H9 (cell line): ENCODE data around the gene VAMP8. TPM values are rescaled to one million over a fixed set of nuclear protein-coding genes. Genes with fewer than 3 reads are reported as not detected.
"Not testable (repeated sequence)": the region's sequence is repeated elsewhere in the genome, so short reads cannot be mapped to it uniquely, and the experiment has no call there.

ENCODE experiments used
- DNase-seq: peaks from one replicate; pipeline ENCODE4 v3.0.0-alpha.2; 2017
- H2AFZ ChIP-seq: one replicate; pipeline ENCODE4 v1.6.1; 2013; ENCODE audit warnings: mild to moderate bottlenecking, low read length, control low read depth, moderate library complexity
- H2AK5ac ChIP-seq: 2 replicates; pipeline ENCODE4 v1.6.1; 2013; ENCODE audit warnings: low read length, control low read depth, mixed read lengths; ENCODE audit not compliant: insufficient read length
- H2BK120ac ChIP-seq: one replicate; pipeline ENCODE4 v1.6.1; 2013; ENCODE audit warnings: low read depth, mild to moderate bottlenecking, low read length, control low read depth, inconsistent platforms; ENCODE audit not compliant: poor library complexity, severe bottlenecking
- H2BK12ac ChIP-seq: 2 replicates; pipeline ENCODE4 v1.6.1; 2013; ENCODE audit warnings: low read length, control low read depth, mixed read lengths, low read depth; ENCODE audit not compliant: insufficient read length
- H2BK15ac ChIP-seq: 2 replicates; pipeline ENCODE4 v1.6.1; 2013; ENCODE audit warnings: low read depth, low read length, control low read depth
- H2BK20ac ChIP-seq: one replicate; pipeline ENCODE4 v1.6.1; 2013; ENCODE audit warnings: low read depth, mild to moderate bottlenecking, low read length, control low read depth, inconsistent platforms; ENCODE audit not compliant: poor library complexity, severe bottlenecking
- H2BK5ac ChIP-seq: 2 replicates; pipeline ENCODE4 v1.6.1; 2013; ENCODE audit warnings: low read length, control low read depth, mixed read lengths; ENCODE audit not compliant: insufficient read length
- H3K14ac ChIP-seq: 2 replicates; pipeline ENCODE4 v1.6.1; 2013; ENCODE audit warnings: low read length, control low read depth; ENCODE audit not compliant: insufficient read depth
- H3K18ac ChIP-seq: 2 replicates; pipeline ENCODE4 v1.6.1; 2013; ENCODE audit warnings: low read depth, mild to moderate bottlenecking, mixed read lengths, low read length, control low read depth; ENCODE audit not compliant: insufficient read length
- H3K23ac ChIP-seq: 2 replicates; pipeline ENCODE4 v1.6.1; 2013; ENCODE audit warnings: low read length, control low read depth, mixed read lengths, low read depth; ENCODE audit not compliant: insufficient read length
- H3K23me2 ChIP-seq: 2 replicates; pipeline ENCODE4 v1.6.1; 2013; ENCODE audit warnings: low read depth, mild to moderate bottlenecking, mixed read lengths, low read length, control low read depth; ENCODE audit not compliant: insufficient read length, poor library complexity, severe bottlenecking
- H3K27ac ChIP-seq: 2 replicates; pipeline ENCODE4 v1.5.1; 2013; ENCODE audit warnings: low read length, control low read depth, mixed read lengths, low read depth; ENCODE audit not compliant: insufficient read length
- H3K27me3 ChIP-seq: 2 replicates; pipeline ENCODE4 v1.6.1; 2013; ENCODE audit warnings: low read length, control low read depth, inconsistent platforms; ENCODE audit not compliant: insufficient read depth
- H3K4ac ChIP-seq: 2 replicates; pipeline ENCODE4 v1.6.1; 2013; ENCODE audit warnings: low read depth, mild to moderate bottlenecking, control low read depth, inconsistent platforms, low read length, moderate library complexity
- H3K4me1 ChIP-seq: 2 replicates; pipeline ENCODE4 v1.6.1; 2013; ENCODE audit warnings: low read length, control low read depth, inconsistent platforms; ENCODE audit not compliant: insufficient read depth
- H3K4me2 ChIP-seq: 2 replicates; pipeline ENCODE4 v1.6.1; 2013; ENCODE audit warnings: low read length, control low read depth, mixed read lengths; ENCODE audit not compliant: insufficient read length, insufficient read depth
- H3K56ac ChIP-seq: 2 replicates; pipeline ENCODE4 v1.6.1; 2013; ENCODE audit warnings: low read depth, mild to moderate bottlenecking, mixed read lengths, low read length, control low read depth; ENCODE audit not compliant: insufficient read length
- H3K79me1 ChIP-seq: 2 replicates; pipeline ENCODE4 v1.6.1; 2013; ENCODE audit warnings: low read depth, mild to moderate bottlenecking, moderate library complexity, low read length, control low read depth, inconsistent platforms; ENCODE audit not compliant: insufficient read depth, poor library complexity, severe bottlenecking
- H3K79me2 ChIP-seq: 2 replicates; pipeline ENCODE4 v1.6.1; 2013; ENCODE audit warnings: low read length, control low read depth, inconsistent platforms; ENCODE audit not compliant: insufficient read depth
- H3K9ac ChIP-seq: 2 replicates; pipeline ENCODE4 v1.6.1; 2013; ENCODE audit warnings: low read length, control low read depth, mixed read lengths; ENCODE audit not compliant: insufficient read length; ENCODE audit errors: extremely low read depth
- H3K9me3 ChIP-seq: one replicate; pipeline ENCODE4 v1.6.1; 2013; ENCODE audit warnings: low read depth, low read length, inconsistent platforms; ENCODE audit not compliant: control insufficient read depth
- H3T11ph ChIP-seq: one replicate; pipeline ENCODE4 v1.6.1; 2013; ENCODE audit warnings: mild to moderate bottlenecking, low read length, control low read depth, inconsistent platforms
- H4K20me1 ChIP-seq: one replicate; pipeline ENCODE4 v1.6.1; 2013; ENCODE audit not compliant: control insufficient read depth, insufficient read length, insufficient read depth
- H4K5ac ChIP-seq: 2 replicates; pipeline ENCODE4 v1.6.1; 2013; ENCODE audit warnings: low read depth, mild to moderate bottlenecking, mixed read lengths, low read length, control low read depth; ENCODE audit not compliant: insufficient read length
- H4K8ac ChIP-seq: replicated peaks from 2 replicates; pipeline ENCODE4 v1.6.1; 2013; ENCODE audit warnings: low read length, control low read depth, mixed read lengths, low read depth; ENCODE audit not compliant: insufficient read length
- H4K91ac ChIP-seq: 2 replicates; pipeline ENCODE4 v1.6.1; 2013; ENCODE audit warnings: low read depth, mild to moderate bottlenecking, moderate library complexity, mixed read lengths, low read length, control low read depth; ENCODE audit not compliant: insufficient read length
- H3K27ac Mint-ChIP-seq, 3 experiments: 2 replicates in 2 of 3; 3 replicates in 1 of 3; pipeline ENCODE4 v1.8.0; 2020 to 2021; ENCODE audit warnings: mixed read lengths in 3 of 3, mild to moderate bottlenecking in 1 of 3, moderate library complexity in 1 of 3
- H3K27me3 Mint-ChIP-seq: 2 replicates; pipeline ENCODE4 v1.8.0; 2021; ENCODE audit warnings: low read depth, mild to moderate bottlenecking, moderate library complexity, mixed read lengths
- H3K36me3 Mint-ChIP-seq, 3 experiments: 2 replicates in 2 of 3; 3 replicates in 1 of 3; pipeline ENCODE4 v1.8.0; 2020 to 2021; ENCODE audit warnings: low read depth in 3 of 3, mixed read lengths in 3 of 3; ENCODE audit not compliant: insufficient read depth in 1 of 3
- H3K4me1 Mint-ChIP-seq, 2 experiments: 2 replicates each; pipeline ENCODE4 v1.8.0; 2020; ENCODE audit warnings: mixed read lengths in 2 of 2
- H3K4me3 Mint-ChIP-seq, 2 experiments: 2 replicates in 1 of 2; 3 replicates in 1 of 2; pipeline ENCODE4 v1.8.0; 2020 to 2021; ENCODE audit warnings: mild to moderate bottlenecking in 2 of 2, mixed read lengths in 2 of 2, moderate library complexity in 1 of 2
- H3K9me3 Mint-ChIP-seq, 2 experiments: 2 replicates in 1 of 2; 3 replicates in 1 of 2; pipeline ENCODE4 v1.8.0; 2020; ENCODE audit warnings: mild to moderate bottlenecking in 2 of 2, mixed read lengths in 2 of 2, moderate library complexity in 1 of 2
- CTCF ChIP-seq: fragments of 200-600 bp; sonication (generic); conservative IDR thresholded peaks from 3 replicates; pipeline ENCODE4 v1.8.0; 2021; ENCODE audit warnings: antibody characterized with exemption, mild to moderate bottlenecking
- WGBS: extraction: QIAGEN DNeasy Blood & Tissue Kit; methylation state at CpG from one replicate; pipeline ENCODE4 v1.1.7; 2013; ENCODE audit warnings: missing lambda C conversion rate, low lambda C conversion rate, mixed read lengths; ENCODE audit not compliant: insufficient read length; ENCODE audit errors: extremely low coverage; 5-methylcytosine and 5-hydroxymethylcytosine counted together
- total RNA-seq: library from RNA; stranded (reverse); gene quantifications from 2 replicates; pipeline ENCODE4 v1.2.1, GENCODE V29; 2021

The VAMP8 gene
- total RNA-seq, 1 experiment from 2014 or later = 33.4 TPM

- no peak overlapping the region for H2BK20ac ChIP-seq
- no peak overlapping the region for H4K91ac ChIP-seq
- H2AFZ ChIP-seq = no peak overlapping the region
- H3K56ac ChIP-seq = no peak overlapping the region
- no peaks in the 10 kb centered on the region; the same call in 1 of the 2 replicates for H3K4me1 ChIP-seq
- no peak overlapping the region for H2BK12ac ChIP-seq
- no peak overlapping the region for H3K4ac ChIP-seq
- H3T11ph ChIP-seq = no peak overlapping the region
- Mint-ChIP-seq H3K27me3 (no peaks in the 10 kb centered on the region), H3K36me3 (peaks cover 9 to 28% (median 16%) of the 10 kb centered on the region in 3 experiments; a peak in 6 of 7 replicates), H3K9me3 (no peaks in the 10 kb centered on the region; a peak in 1 of 5 replicates), H3K4me1 (peaks cover 9 to 16% of the 10 kb centered on the region in 2 experiments; a peak in 3 of 4 replicates), H3K4me3 (peak overlapping the region in 1 of 2 experiments; percentile 59; a peak in 2 of 5 replicates), H3K27ac (no peak overlapping the region)
- TF ChIP-seq CTCF = no peak
- no peak overlapping the region for H3K18ac ChIP-seq
- H3K9me3 ChIP-seq = no peaks in the 10 kb centered on the region
- H3K9ac ChIP-seq = no peak overlapping the region
- no peaks in the 10 kb centered on the region for H3K27me3 ChIP-seq
- H3K79me1 ChIP-seq = peaks cover 10% of the 10 kb centered on the region
- H2AK5ac ChIP-seq = no peak overlapping the region
- H3K4me2 ChIP-seq = no peak overlapping the region
- H3K14ac ChIP-seq = no peak overlapping the region
- no peak overlapping the region for H4K8ac ChIP-seq
- no peaks in the 10 kb centered on the region for H4K20me1 ChIP-seq
- peaks cover 5% of the 10 kb centered on the region for H3K23me2 ChIP-seq
- H3K27ac ChIP-seq = no peak overlapping the region
- no peak overlapping the region for H4K5ac ChIP-seq
- H3K23ac ChIP-seq = no peak overlapping the region
- H2BK15ac ChIP-seq = no peak overlapping the region
- H2BK120ac ChIP-seq = no peak overlapping the region
- DNase-seq = no peak
- WGBS = no CpG with 5 or more reads among the region's 10 CpGs
- peaks cover 16% of the 10 kb centered on the region for H3K79me2 ChIP-seq
- H2BK5ac ChIP-seq = no peak overlapping the region
Observed at GRCh38 chr2:85613717-85614515, 36.5 kb downstream of the VAMP8 start.

GRCh38 chr2:85614757-85615156 is 37.4 kb downstream of the VAMP8 start:
- H2BK5ac ChIP-seq, H3K27me3 ChIP-seq, H3K27ac ChIP-seq, H2AFZ ChIP-seq, H4K5ac ChIP-seq, H2BK20ac ChIP-seq, H3K9me3 ChIP-seq, H3K23ac ChIP-seq, H3K23me2 ChIP-seq, H2AK5ac ChIP-seq, H3K18ac ChIP-seq, H2BK12ac ChIP-seq, H3K4me2 ChIP-seq, H3K27ac Mint-ChIP-seq, DNase-seq, H3K9ac ChIP-seq, H3K4ac ChIP-seq, H4K91ac ChIP-seq, H4K20me1 ChIP-seq, H3T11ph ChIP-seq, H3K14ac ChIP-seq, H2BK120ac ChIP-seq, H3K9me3 Mint-ChIP-seq, H3K27me3 Mint-ChIP-seq, H4K8ac ChIP-seq, H2BK15ac ChIP-seq, H3K56ac ChIP-seq, H3K4me1 ChIP-seq: not testable (repeated sequence)
- H3K36me3 Mint-ChIP-seq = peaks cover 10 to 30% (median 14%) of the 10 kb centered on the region in 3 experiments; a peak in 6 of 7 replicates
- Histone ChIP-seq H3K79me1 (peaks cover 13% of the 10 kb centered on the region), H3K79me2 (peaks cover 16% of the 10 kb centered on the region)
- peak overlapping the region in 1 of 2 experiments; percentile 35; a peak in 1 of 5 replicates for H3K4me3 Mint-ChIP-seq
- H3K4me1 Mint-ChIP-seq = peaks cover 9 to 16% of the 10 kb centered on the region in 2 experiments; a peak in 3 of 4 replicates
- no CpG with 5 or more reads among the region's 7 CpGs for WGBS
